Activated T-helper 2 cell treated with anti-CD3 and anti-CD28 coated beads, Interferon-gamma antibody, Interleukin-2, Interleukin-4, amounts not matched to agents 10 μg/mL and 5 μg/mL and 100 μg/mL, durations not matched to agents 14 hours and 24 hours and 36 hours (primary cell): Measurements from ENCODE around the gene PADI1. TPM values are rescaled to one million over a fixed set of nuclear protein-coding genes. Genes with fewer than 3 reads are reported as not detected.

Source experiments
- DNase-seq: peaks from one replicate; pipeline ENCODE4 v3.0.0; 2021; ENCODE audit warnings: low spot score
- H3K27ac Mint-ChIP-seq: one replicate; pipeline ENCODE4 v1.8.0; 2021; ENCODE audit warnings: mixed read lengths
- H3K27me3 Mint-ChIP-seq: one replicate; pipeline ENCODE4 v1.8.0; 2021; ENCODE audit warnings: low read depth, mixed read lengths
- H3K36me3 Mint-ChIP-seq: one replicate; pipeline ENCODE4 v1.8.0; 2021; ENCODE audit warnings: low read depth, mixed read lengths
- H3K4me1 Mint-ChIP-seq: one replicate; pipeline ENCODE4 v1.8.0; 2021; ENCODE audit warnings: low read depth, mixed read lengths
- H3K4me3 Mint-ChIP-seq: one replicate; pipeline ENCODE4 v1.8.0; 2021; ENCODE audit warnings: low read depth, mild to moderate bottlenecking, moderate library complexity, mixed read lengths
- H3K9me3 Mint-ChIP-seq: one replicate; pipeline ENCODE4 v1.8.0; 2021; ENCODE audit warnings: mixed read lengths
- intact Hi-C: fragments of 100-400 bp; cut with micrococcal nuclease; formaldehyde crosslinking; loops from one replicate; pipeline ENCODE4 v1.15.1; 2023
- total RNA-seq: library from RNA; stranded (reverse); gene quantifications from 2 replicates; pipeline ENCODE4 v1.2.3, GENCODE V29; 2022

The PADI1 gene
- total RNA-seq, 1 donor from 2014 or later = not detected

- Mint-ChIP-seq H3K4me1 (no peaks in the 10 kb centered on the region), H3K27ac (no peak overlapping the region), H3K9me3 (no peaks in the 10 kb centered on the region), H3K4me3 (no peak overlapping the region), H3K27me3 (no peaks in the 10 kb centered on the region), H3K36me3 (no peaks in the 10 kb centered on the region)
- intact Hi-C loops = no loop called here
- no peak for DNase-seq
These were observed 66.2 kb downstream of the PADI1 start for GRCh38 chr1:17270891-17271765.

DNA sequence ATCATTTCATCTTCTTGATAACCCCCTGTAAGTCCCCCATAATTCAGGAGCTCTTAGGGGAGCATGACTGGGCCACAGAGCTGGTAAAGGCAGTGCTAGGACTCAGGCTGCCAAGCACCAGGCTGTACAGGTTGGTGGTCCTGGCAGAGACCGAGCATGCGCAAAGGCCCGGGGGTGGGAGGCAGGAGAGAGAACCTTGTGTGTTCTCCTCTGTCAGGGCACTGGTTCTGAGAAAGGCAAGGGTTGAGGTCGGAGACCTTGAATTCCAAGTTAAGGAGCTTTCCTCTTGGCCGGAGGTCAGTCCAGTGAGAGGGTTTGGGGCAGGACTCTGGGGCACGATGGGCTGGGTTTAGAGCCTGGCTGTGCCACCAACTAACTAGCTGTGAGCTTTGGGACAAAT is 67.1 kb downstream of the PADI1 start:
- no peak for DNase-seq
- Mint-ChIP-seq H3K4me3 (no peak overlapping the region), H3K9me3 (no peaks in the 10 kb centered on the region), H3K27ac (no peak overlapping the region), H3K36me3 (no peaks in the 10 kb centered on the region), H3K27me3 (no peaks in the 10 kb centered on the region), H3K4me1 (no peaks in the 10 kb centered on the region)
- intact Hi-C loops = no loop called here

DNA sequence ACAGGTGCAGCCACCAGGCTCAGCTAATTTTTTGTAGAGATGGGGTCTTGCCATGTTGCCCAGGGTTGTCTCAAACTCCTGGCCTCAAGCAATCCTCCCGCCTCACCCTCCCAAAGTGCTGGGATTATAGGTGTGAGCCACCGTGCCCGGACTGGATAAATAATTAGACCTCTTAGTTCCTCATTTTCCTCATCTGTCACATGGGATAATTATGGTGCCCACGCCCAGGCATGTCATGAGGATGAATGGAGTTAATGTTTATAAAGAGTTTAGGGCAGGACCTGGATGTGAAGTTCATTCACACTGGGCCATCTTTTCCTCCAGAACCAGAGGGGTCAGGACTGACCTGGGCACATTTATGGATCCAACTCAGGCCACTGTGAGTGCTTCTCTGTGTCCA is 67.7 kb downstream of the PADI1 start:
- H3K27me3 Mint-ChIP-seq = no peaks in the 10 kb centered on the region
- no peaks in the 10 kb centered on the region for H3K36me3 Mint-ChIP-seq
- no peaks in the 10 kb centered on the region for H3K9me3 Mint-ChIP-seq
- no peak overlapping the region for H3K4me3 Mint-ChIP-seq
- no peak overlapping the region for H3K27ac Mint-ChIP-seq
- intact Hi-C loops = no loop called here
- no peak for DNase-seq
- H3K4me1 Mint-ChIP-seq = no peaks in the 10 kb centered on the region

- no peaks in the 10 kb centered on the region for H3K4me1 Mint-ChIP-seq
- intact Hi-C loops = no loop called here
- DNase-seq = no peak
- H3K27ac Mint-ChIP-seq = no peak overlapping the region
- H3K4me3 Mint-ChIP-seq = no peak overlapping the region
- H3K9me3 Mint-ChIP-seq = no peaks in the 10 kb centered on the region
- no peaks in the 10 kb centered on the region for H3K27me3 Mint-ChIP-seq
- no peaks in the 10 kb centered on the region for H3K36me3 Mint-ChIP-seq
These were observed 68.2 kb downstream of the PADI1 start for GRCh38 chr1:17273096-17273495.

DNA sequence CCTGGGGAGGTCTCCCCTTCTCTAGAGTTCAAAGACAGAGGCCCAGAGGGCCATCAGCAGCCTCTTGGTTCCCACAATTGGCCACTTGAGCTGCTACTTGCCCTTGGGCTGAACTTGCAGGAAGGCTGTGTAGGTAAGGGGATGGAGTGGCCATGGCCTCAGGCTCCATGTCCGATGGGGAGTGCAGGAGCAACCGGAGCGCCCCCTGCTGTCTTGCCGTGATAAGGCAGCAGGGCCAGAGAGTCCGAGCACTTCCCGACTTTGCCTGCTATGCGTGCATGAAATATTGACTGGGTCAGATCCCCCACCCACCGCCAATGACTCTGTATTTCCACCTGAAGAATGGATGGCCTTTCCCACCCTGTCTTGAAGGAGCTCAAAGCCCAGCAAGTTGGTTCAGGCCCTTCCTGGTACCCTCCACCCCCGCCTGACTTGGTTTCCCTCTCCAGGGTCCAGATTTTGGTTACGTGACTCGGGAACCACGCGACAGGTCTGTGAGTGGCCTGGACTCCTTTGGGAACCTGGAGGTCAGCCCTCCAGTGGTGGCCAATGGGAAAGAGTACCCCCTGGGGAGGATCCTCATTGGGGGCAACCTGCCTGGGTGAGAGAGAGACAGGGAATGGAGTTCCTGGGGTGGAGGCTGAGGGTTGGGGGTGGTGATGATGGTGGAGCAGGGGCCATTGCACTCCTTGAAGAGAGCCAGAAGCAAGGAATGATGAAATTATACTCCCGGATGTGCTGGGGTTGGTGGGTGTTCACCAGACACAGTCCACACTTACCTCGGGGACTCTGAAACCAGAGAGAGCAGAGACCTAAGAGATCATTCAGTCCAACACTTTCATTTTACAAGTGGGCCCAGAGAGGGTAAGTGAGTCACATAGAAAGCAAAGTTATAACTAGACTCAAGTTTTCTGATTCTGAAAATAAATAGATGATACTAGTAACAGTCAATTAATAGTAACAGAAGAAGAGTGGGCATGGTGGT is 69.5 kb downstream of the PADI1 start:
- no peaks in the 10 kb centered on the region for H3K9me3 Mint-ChIP-seq
- no peaks in the 10 kb centered on the region for H3K4me1 Mint-ChIP-seq
- DNase-seq = peak; percentile 19
- H3K36me3 Mint-ChIP-seq = no peaks in the 10 kb centered on the region
- H3K27ac Mint-ChIP-seq = no peak overlapping the region
- no peaks in the 10 kb centered on the region for H3K27me3 Mint-ChIP-seq
- no peak overlapping the region for H3K4me3 Mint-ChIP-seq
- intact Hi-C loops = no loop called here

- DNase-seq = no peak
- intact Hi-C loops = no loop called here
- no peaks in the 10 kb centered on the region for H3K27me3 Mint-ChIP-seq
- H3K36me3 Mint-ChIP-seq = no peaks in the 10 kb centered on the region
- no peaks in the 10 kb centered on the region for H3K9me3 Mint-ChIP-seq
- H3K4me3 Mint-ChIP-seq = no peak overlapping the region
- no peak overlapping the region for H3K27ac Mint-ChIP-seq
- H3K4me1 Mint-ChIP-seq = no peaks in the 10 kb centered on the region
These were observed 71.6 kb downstream of the PADI1 start for GRCh38 chr1:17276568-17276967.

- intact Hi-C loops = no loop called here
- no peaks in the 10 kb centered on the region for H3K4me1 Mint-ChIP-seq
- no peak overlapping the region for H3K4me3 Mint-ChIP-seq
- DNase-seq = no peak
- H3K27ac Mint-ChIP-seq = no peak overlapping the region
- no peaks in the 10 kb centered on the region for H3K36me3 Mint-ChIP-seq
- H3K9me3 Mint-ChIP-seq = no peaks in the 10 kb centered on the region
- H3K27me3 Mint-ChIP-seq = peaks cover 6% of the 10 kb centered on the region
These were observed 72.7 kb downstream of the PADI1 start for GRCh38 chr1:17277511-17278159.

DNA sequence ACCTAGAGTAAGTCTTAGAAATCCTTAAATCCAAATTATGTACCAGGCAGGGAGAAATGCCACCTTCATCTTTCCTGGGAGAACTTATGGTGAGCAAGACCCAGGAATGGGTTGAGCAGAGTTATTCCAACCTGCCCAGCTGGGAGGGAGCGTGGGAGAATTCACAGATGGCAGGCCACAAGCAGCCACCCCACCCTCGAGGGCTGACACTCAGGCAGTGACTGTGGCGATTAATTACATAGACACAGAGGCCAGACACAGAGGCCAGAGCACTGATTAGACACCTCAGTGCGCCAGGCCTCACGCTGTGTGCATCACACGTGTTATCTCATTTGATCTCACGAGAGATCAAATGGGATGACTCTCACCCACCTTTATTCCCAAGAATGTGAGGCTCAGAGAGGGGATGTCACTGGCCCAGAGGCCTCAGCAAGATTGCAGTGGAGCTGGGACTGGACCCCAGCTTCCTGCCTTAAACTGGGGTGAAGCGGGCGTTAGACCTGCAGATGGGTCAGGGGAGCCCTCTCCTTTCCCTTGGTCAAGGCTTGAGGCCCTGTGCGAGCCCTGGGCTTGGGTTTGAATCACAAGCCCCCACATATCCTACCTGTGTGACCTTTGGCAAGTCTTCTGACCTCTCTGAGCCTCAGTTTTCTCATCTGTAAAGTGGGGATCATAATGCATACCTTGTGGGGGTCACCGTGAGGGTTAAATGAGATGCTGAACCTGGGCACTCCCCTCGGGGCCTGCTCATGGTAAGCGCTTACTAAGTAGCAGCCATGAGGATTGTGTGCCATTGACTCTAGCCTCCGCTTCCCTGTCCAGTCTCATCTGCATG is 74.3 kb downstream of the PADI1 start:
- no peak for DNase-seq
- H3K36me3 Mint-ChIP-seq = no peaks in the 10 kb centered on the region
- H3K27ac Mint-ChIP-seq = no peak overlapping the region
- H3K4me1 Mint-ChIP-seq = no peaks in the 10 kb centered on the region
- intact Hi-C loops = no loop called here
- H3K9me3 Mint-ChIP-seq = no peaks in the 10 kb centered on the region
- peaks cover 6% of the 10 kb centered on the region for H3K27me3 Mint-ChIP-seq
- H3K4me3 Mint-ChIP-seq = no peak overlapping the region

GRCh38 chr1:17280436-17280835 is 75.5 kb downstream of the PADI1 start:
- no peaks in the 10 kb centered on the region for H3K9me3 Mint-ChIP-seq
- H3K27me3 Mint-ChIP-seq = peaks cover 6% of the 10 kb centered on the region
- H3K27ac Mint-ChIP-seq = no peak overlapping the region
- no peak for DNase-seq
- no peaks in the 10 kb centered on the region for H3K4me1 Mint-ChIP-seq
- H3K36me3 Mint-ChIP-seq = no peaks in the 10 kb centered on the region
- intact Hi-C loops = no loop called here
- H3K4me3 Mint-ChIP-seq = no peak overlapping the region

- DNase-seq = no peak
- peaks cover 6% of the 10 kb centered on the region for H3K27me3 Mint-ChIP-seq
- H3K4me3 Mint-ChIP-seq = no peak overlapping the region
- H3K36me3 Mint-ChIP-seq = no peaks in the 10 kb centered on the region
- H3K9me3 Mint-ChIP-seq = no peaks in the 10 kb centered on the region
- H3K27ac Mint-ChIP-seq = no peak overlapping the region
- H3K4me1 Mint-ChIP-seq = no peaks in the 10 kb centered on the region
- intact Hi-C loops = no loop called here
These were observed 76.0 kb downstream of the PADI1 start for GRCh38 chr1:17280894-17281293.

DNA sequence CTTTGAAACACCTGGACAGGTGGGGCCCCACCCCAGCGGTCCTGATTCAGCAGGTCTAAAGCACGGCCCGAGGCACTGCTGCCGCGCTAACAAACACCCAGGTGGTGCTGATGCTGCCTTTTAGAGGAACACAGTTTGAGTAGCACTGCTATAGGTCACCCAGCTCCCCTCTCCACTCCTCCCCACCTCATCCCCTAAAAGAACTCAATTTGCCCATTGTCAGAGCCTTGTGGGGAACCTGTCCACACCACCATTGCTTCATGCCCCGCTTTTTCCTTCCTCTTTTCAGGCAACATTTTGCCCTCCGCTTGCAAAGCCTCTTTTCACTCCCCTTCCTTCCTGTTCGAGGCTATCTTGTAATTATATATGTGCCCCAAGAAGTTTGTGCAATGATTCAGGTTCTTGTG is 76.8 kb downstream of the PADI1 start:
- H3K27me3 Mint-ChIP-seq = peaks cover 6% of the 10 kb centered on the region
- no peak overlapping the region for H3K4me3 Mint-ChIP-seq
- H3K9me3 Mint-ChIP-seq = no peaks in the 10 kb centered on the region
- intact Hi-C loops = no loop called here
- H3K4me1 Mint-ChIP-seq = no peaks in the 10 kb centered on the region
- H3K27ac Mint-ChIP-seq = no peak overlapping the region
- H3K36me3 Mint-ChIP-seq = no peaks in the 10 kb centered on the region
- DNase-seq = no peak

DNA sequence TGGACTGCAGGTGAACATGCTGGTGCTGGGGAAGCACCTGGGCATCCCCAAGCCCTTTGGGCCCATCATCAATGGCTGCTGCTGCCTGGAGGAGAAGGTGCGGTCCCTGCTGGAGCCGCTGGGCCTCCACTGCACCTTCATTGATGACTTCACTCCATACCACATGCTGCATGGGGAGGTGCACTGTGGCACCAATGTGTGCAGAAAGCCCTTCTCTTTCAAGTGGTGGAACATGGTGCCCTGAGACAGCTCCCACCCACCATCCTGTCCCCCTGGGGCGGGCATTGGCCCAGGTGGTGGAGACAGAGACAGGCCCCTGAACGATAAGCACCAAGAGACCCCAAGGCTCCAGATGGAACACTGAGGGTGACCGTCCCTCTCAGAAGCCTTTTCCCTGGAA is 77.9 kb downstream of the PADI1 start:
- intact Hi-C loops = no loop called here
- Mint-ChIP-seq H3K27ac (no peak overlapping the region), H3K4me1 (no peaks in the 10 kb centered on the region), H3K27me3 (peaks cover 6% of the 10 kb centered on the region), H3K36me3 (no peaks in the 10 kb centered on the region), H3K9me3 (no peaks in the 10 kb centered on the region), H3K4me3 (no peak overlapping the region)
- no peak for DNase-seq
